GM18511 (cell line): Measurements from ENCODE around the gene GJB4.
A peak's percentile ranks its signal among the peaks of the same experiment; 100 is the strongest.

Source experiments
- ATAC-seq: cut with Tn5 transposase; IDR thresholded peaks from one replicate; pipeline ENCODE4 v1.9.1; 2021; ENCODE audit warnings: mild to moderate bottlenecking, moderate library complexity; ENCODE audit not compliant: unreplicated experiment

The GJB4 gene

DNA sequence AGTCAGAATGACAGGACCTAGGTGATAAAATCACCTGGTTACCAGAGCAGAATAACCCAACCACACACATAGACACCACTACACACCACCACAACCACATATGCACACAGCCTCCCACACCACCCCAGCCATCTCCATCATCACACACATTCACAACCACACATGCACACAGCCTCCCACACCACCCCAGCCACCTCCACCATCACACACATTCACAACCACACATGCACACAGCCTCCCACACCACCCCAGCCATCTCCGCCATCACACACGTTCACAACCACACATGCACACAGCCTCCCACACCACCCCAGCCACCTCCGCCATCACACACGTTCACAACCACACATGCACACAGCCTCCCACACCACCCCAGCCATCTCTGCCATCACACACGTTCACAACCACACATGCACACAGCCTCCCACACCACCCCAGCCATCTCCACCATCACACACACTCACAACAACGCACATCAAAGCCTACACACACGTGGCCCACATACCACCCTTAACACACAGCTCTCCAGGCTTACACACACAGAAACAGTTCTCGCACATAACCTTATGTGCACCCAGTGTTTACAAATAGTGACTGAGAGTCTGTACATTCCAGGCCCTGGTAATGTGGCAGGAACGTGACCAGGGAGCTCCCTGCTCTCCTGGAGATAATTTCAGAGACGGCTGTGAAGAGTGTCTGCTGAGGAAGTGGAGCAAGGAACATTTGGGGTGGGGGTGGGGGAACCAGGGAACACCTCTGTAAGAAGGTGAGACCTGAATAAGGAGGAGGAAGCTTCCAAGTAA lies 18.2 kb downstream of the GJB4 start:
- no peak for ATAC-seq

DNA sequence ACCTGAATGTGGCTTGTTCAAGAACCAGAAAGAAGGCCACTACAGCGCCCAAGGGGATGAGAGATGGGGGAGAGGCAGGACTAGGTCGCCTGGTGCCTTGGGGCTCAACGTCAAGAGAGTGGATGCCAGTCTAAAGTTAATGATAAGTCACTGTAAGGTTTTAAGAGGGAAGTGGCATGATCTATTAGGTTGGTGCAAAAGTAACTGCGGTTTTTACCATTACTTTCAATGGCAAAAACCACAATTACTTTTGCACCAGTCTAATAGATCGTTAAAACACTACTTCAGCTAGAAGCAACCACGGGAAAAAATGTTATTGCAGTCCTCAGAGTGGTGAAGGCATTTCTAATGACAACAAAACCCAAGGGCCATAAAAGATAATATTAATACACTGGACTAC lies 18.8 kb downstream of the GJB4 start:
- no peak for ATAC-seq

DNA sequence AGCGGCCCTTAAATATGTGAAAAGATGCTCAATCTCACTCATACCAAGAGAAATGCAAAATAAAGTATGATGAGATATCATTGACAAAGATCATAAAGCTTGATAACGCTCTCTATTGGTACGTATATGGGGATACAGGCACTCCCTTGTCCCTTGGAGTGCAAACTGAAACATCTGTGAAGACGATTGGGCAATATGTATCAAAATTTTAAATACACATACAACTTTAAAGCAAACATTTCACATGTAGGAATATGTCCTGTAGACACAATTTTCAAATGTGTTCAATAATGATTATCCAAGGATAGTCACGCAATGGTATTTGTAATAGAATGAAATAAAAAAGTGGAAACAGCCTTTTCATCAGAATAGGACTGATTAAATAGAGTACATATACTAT lies 19.5 kb downstream of the GJB4 start:
- ATAC-seq: no peak

DNA sequence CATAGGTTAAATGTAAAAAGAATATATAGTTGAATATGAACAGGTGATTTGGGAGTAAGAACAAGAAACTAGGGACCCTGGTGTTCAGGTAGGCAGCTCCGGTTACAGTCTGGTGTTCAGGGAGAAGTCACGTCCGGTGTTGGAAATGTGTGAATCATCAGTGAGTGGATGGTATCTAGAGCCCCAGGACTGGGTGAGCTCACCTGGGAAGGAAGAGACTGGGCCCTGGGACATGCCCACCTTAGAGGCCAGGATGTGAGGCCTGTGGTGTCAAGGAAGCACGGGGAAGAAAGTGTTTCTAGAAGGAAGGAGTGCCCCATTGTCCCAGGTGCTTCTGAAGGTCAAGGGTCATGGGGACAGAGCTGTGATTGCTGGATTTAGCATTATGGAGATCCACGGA lies 20.0 kb downstream of the GJB4 start:
- no peak for ATAC-seq

DNA sequence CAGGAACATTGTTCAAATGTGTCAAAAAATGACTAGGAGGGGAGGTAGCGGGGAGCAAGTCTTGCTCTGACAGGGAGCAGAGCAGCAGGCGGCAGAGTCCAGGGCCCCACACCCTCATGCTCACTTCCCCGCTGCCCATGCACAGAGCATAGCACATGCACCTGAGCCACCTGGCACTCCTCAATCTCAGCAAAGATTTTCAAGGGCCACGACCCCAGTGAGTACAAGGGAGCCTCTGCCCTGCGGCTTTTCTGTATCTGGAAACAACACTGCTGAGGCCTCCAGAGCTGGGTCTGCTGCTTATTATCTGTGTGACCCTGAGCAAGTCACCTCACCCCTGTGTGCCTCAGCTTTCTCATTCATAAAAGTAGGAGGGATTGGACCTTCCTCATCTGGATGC lies 20.4 kb downstream of the GJB4 start:
- no peak for ATAC-seq

DNA sequence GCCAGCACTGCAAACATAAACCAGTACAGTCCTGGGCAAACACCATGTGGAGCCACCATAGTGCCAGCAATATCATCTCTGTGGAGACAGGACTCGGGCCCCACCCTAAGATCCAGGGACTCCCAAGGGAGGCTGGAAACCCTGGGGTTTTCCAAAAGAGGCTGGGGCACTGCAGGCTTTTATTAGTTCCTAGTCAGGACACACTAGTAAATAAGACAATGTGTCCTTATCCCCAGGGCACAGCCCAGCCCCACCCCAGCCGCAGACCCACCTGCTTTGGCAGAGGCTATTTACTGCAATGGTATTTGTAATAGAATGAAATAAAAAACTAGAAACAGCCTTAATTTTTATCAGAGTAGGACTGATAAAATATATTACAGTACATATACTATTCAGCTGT lies 21.0 kb downstream of the GJB4 start:
- no peak for ATAC-seq

DNA sequence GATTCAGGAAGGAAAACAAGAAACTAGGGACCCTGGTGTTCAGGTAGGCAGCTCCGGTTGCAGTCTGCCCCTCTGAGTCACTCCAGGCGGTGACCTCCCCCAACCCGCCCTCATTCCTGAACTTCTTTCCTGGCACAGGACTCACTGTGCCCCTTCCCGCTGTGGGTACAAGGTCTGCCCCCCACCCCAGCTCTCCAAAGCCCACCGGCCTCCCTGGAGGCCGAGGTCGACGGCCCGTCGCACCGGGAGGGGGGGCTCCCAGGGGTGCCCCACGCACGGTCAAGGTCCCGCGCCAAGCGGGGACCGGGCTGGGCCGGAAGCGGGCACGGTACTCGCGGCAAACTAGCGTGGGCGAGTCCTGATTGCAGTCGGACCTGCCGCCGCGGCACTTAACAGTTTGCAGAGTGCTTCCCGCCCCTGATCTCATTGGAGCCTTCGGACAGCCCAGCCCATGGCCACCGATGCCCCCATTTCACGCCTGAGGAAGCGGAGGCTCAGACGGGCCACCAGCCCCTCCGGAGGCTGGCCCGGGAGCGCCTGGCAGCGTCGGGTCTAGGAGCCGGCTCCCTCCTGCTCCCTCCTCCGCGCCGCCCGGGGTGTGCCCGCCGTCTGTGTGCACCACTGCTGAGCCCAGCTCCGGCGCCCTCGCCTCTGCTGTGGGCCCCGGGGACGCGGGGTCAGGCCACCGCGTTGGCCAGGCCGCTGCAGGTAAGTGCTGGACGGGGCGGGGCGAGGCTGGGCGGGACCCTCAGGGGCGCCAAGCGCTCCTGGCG lies 21.7 kb downstream of the GJB4 start, which contains the start of gene GJB3:
Gene GJB3 (plus strand): TSS at position 144 of the 773 bp plus-strand sequence. CDS start 3,549 bp downstream, outside the sequence.
- no peak for ATAC-seq

DNA sequence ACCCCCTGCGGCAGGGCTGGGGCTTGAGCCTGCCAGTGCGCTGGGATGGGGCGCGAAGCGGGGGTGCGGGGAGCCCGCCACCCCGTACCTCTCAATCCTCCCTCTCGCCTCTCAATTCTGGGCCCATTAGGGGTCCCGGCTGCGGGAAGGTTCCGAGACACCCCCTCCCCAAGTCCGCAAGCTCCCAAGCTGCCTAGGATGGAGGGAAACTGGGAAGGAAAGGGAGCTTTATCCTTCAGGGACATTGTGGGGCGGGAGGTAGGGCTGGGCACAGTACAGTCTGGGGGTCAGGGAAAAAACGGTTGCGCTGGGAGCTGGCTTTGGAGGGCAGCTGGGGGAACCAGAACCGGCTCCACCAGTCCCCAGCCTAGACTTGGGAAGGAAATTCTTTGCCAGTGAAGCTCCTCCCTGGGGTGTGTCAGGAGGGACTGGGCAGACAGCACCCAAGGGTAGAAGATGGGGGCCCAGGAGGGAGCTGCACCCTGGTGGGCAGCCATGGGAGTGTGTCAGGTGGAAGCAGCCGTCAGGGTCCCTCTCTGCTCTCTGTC lies 22.4 kb downstream of the GJB4 start:
- no peak for ATAC-seq

DNA sequence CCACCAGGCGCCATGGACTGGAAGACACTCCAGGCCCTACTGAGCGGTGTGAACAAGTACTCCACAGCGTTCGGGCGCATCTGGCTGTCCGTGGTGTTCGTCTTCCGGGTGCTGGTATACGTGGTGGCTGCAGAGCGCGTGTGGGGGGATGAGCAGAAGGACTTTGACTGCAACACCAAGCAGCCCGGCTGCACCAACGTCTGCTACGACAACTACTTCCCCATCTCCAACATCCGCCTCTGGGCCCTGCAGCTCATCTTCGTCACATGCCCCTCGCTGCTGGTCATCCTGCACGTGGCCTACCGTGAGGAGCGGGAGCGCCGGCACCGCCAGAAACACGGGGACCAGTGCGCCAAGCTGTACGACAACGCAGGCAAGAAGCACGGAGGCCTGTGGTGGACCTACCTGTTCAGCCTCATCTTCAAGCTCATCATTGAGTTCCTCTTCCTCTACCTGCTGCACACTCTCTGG lies 25.2 kb downstream of the GJB4 start:
- no peak for ATAC-seq

DNA sequence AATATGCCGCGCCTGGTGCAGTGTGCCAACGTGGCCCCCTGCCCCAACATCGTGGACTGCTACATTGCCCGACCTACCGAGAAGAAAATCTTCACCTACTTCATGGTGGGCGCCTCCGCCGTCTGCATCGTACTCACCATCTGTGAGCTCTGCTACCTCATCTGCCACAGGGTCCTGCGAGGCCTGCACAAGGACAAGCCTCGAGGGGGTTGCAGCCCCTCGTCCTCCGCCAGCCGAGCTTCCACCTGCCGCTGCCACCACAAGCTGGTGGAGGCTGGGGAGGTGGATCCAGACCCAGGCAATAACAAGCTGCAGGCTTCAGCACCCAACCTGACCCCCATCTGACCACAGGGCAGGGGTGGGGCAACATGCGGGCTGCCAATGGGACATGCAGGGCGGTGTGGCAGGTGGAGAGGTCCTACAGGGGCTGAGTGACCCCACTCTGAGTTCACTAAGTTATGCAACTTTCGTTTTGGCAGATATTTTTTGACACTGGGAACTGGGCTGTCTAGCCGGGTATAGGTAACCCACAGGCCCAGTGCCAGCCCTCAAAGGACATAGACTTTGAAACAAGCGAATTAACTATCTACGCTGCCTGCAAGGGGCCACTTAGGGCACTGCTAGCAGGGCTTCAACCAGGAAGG lies 25.8 kb downstream of the GJB4 start:
- ATAC-seq: no peak

DNA sequence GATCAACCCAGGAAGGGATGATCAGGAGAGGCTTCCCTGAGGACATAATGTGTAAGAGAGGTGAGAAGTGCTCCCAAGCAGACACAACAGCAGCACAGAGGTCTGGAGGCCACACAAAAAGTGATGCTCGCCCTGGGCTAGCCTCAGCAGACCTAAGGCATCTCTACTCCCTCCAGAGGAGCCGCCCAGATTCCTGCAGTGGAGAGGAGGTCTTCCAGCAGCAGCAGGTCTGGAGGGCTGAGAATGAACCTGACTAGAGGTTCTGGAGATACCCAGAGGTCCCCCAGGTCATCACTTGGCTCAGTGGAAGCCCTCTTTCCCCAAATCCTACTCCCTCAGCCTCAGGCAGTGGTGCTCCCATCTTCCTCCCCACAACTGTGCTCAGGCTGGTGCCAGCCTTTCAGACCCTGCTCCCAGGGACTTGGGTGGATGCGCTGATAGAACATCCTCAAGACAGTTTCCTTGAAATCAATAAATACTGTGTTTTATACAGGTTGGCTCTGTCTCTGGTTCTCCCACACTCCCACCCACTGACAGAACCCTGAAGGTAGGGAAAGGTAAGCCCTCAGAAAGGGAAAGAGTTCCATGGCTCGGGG lies 26.4 kb downstream of the GJB4 start:
- ATAC-seq: no peak

DNA sequence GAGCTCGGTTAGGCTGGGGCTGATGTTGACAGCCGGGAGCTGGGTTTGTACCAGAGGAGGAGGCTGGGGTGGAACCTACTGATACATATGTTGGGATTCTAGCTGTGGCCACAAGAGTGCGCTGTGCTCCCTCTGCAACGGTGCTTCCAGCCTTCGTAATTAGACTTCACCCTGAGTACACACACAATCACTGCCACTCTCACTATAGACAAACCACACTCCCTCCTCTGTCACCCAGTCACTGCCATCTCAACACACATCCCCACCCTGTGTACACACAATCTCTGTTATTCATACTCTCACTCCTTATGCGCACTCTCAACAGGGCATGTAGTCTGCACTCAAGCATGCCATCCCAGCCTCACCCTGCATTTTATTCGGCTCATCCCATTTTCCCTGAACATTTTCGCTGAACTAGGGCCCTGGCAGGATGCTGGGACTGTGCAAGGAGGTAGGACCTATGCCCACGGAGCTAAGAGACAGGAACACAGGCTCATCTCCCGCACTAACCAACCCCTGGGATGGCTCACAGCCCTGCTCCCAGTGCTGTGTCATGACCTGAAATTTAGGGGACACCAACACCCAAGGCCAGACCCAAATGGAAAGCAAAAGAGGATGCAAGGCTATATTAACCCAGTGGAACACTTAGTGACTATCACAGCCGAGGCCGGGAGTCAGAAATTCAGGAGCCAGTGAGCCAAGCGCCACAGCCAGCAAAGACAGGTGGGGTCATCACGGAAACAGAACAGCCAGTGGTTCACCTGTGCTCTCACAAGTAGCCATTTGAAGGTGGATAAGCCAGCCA lies 27.2 kb downstream of the GJB4 start:
- ATAC-seq: peak; percentile 45

DNA sequence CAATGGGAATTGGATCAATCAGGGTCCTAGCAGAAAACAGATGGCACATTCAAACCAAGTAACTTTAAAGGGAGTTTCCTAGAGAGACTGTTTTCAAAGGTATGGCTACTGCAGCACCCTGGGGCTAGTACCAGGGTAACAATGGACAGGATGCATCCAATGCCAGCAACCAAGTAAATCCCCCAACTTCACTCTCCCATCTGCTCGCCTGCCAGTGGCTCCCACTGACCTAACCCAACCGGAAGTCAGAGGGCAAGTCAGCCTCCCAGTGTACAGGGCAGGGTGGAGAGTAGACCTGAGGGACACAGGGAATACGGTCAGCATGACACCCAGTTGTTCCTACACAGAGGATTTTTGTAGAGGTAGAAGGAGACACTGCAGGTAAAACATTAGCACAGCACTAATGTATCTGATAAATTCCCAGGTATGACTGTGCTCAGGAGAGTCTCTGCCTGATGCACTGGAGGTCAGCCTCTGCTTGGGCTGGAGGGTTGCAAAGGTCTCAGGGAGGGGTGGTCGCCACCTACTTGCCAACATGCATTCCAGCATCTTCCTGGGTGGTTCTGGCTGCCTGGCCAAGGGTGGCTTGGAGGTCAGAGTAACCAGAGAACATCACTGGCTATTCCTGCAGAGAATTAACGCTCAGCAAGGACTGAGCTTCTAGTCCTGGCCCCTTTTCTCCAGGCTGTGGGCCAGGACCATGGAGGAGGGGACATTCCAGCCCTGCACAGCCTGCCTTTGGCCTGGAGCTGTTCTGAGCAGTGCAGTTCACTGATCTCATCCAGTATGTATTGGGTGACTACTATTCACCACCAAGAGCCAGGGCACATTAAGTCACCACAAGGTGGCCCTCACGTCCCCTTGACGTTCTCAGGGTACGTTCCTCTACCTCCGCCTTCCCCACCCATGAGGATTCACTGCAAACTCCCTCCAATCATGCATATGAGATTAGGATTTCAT lies 28.2 kb downstream of the GJB4 start:
- no peak for ATAC-seq

DNA sequence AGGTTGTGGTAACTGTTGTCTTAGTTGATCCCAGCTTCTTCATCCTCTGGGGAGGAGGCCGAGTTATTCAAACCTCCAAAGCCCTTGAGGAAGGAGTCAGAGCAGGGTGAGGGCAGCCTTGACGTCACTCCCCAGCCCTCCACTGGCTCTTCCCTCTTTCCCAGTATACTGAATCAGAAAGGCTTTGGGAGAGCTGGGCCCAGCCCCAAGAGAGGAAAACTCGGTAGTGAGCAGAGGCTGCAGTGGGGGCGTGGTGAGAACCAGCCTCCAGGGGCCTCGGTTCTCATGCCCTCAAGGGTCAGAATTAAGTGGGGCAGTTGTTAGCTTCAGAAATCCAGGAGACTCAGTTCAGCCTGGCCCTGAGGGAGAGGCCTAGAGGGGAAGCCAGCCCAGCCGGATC lies 31.4 kb downstream of the GJB4 start:
- ATAC-seq: no peak

DNA sequence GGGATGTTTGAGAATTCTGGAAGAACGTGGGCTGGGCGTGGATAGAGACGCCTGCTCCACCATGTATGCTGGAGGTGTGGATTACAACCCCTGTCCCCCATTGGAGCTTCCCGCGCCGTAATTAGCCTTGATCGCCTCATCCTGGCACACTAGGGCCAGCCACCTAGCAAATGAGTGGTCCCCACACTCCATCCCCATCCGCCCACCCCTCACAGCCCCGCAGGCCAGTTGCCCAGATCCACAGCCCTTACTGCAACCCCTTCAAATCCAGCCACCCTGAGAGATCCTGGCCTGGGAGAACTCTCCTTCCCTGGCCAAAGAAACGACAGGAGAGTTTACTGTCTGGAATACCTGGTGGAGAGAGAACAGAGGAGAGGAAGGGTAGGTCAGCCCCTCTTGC lies 32.9 kb downstream of the GJB4 start:
- no peak for ATAC-seq

DNA sequence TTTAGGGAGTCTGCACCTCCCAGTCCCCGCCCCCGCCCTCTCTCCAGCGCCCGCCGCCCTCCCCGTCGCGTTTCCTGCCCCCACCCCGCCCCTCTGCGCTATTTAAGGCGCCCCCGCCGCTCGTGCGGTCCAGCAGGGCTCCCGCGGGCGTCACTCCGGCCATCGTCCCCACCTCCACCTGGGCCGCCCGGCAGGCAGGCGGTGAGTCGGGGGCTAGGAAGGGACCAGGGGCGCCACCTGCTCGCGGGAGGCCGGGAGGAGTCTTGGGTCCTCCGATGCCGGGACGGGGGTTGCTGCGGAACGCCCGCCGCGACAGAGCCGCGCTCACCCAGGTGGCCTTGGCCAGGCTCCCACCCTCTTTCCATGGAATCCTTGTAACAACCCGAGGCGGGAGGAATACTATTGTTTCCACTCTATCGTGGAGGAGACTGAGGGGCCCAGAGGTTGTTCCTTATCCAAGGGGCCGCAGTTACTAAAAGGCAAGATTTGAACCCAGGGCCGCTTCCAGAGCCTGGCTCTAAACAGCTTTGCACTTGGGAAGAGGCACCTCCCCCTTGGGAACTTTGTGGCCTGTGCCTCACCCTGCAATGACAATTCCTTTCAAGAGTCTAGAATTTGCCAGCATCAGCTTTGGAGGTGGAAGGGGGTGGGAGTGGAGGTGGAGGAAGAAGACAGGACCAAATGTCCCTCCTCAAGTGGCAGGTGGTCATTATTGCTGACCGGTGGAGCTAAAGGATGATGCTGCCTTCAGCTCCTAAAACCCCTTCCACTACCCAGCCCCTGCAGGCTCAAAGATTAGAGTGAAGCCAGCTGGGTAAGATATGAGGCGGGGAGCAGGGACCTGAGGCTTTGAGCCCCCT lies 33.6 kb downstream of the GJB4 start, which contains the start of gene GJA4:
Gene GJA4 (plus strand): TSS at position 132 of the 860 bp plus-strand sequence. CDS start 1,215 bp downstream, outside the sequence.
- ATAC-seq: no peak

DNA sequence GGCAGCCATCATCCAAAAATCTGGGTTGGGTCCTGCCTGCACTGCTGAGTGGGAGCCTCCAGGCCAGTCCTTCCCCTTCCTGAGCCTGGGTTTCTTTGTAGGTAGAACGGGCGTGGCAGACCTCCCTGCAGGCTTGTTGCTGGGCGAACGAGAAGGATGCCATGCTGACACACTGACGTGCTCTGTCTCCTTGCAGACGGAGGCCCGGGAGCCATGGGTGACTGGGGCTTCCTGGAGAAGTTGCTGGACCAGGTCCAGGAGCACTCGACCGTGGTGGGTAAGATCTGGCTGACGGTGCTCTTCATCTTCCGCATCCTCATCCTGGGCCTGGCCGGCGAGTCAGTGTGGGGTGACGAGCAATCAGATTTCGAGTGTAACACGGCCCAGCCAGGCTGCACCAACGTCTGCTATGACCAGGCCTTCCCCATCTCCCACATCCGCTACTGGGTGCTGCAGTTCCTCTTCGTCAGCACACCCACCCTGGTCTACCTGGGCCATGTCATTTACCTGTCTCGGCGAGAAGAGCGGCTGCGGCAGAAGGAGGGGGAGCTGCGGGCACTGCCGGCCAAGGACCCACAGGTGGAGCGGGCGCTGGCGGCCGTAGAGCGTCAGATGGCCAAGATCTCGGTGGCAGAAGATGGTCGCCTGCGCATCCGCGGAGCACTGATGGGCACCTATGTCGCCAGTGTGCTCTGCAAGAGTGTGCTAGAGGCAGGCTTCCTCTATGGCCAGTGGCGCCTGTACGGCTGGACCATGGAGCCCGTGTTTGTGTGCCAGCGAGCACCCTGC lies 34.7 kb downstream of the GJB4 start:
- ATAC-seq: no peak
